ENCODE measurements around the gene CRADD. TPM values are rescaled to one million over a fixed set of nuclear protein-coding genes. Genes with fewer than 3 reads are reported as not detected.

The CRADD gene
- total and polyA plus RNA-seq, 2 of the 4 experiments (the other 2 are of a cell fraction), result 11.1 to 14.0 TPM

DNA sequence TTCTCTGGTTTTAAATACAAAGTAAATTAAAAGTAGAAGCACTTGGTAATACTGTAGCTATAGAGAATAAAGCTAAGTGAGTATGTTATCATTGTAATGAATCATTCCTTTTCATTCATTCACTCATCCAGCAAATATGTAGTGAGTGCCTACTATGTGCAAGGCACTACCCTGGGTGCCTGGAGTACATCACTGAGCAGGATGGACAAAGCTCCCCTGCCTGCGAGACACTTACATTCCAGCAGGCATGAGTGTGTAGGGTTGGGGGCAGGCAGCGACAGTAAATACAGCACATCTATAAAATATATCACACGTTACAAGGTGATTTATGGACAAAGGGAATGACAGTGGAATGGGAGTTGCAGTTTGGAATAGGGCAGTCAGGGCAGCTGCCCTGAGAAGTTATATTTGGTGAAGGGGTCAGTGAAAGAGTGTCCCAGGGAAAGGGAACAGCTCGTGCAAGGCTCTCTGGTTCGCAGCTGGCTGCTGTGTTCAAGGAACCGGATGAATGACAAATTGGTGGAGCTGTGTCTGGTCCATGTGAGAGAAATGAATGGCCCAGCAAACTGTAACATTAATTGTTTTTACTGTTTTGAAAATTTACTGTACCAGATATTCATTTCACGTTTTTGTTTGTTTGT is 159.6 kb downstream of the CRADD start:
- no peaks in the 10 kb centered on the region for H3K27me3 ChIP-seq (ENCODE audit: control insufficient read depth, insufficient read depth, low read length)
- in situ Hi-C loops (cut with MboI; ENCODE audit: low sequenced_read_pairs), result no loop called here
- H2BK15ac ChIP-seq (ENCODE audit: low read depth, low read length), result no peak overlapping the region
- peak overlapping the region; percentile 48; the same call in 1 of the 2 replicates for H2AK5ac ChIP-seq (ENCODE audit: low read depth, low read length)
- peak overlapping the region; percentile 13; the same call in 1 of the 2 replicates for H3K4ac ChIP-seq (ENCODE audit: low read depth, low read length)
- no peaks in the 10 kb centered on the region for H4K20me1 ChIP-seq (ENCODE audit: insufficient read depth, low read length)
- TF ChIP-seq CEBPB (IDR thresholded peaks at IDR 0.05; ENCODE audit: low read depth, low read length) (no peak), BHLHE40 (IDR thresholded peaks at IDR 0.05; ENCODE audit: low read depth, low read length) (no peak), SMC3 (IDR thresholded peaks at IDR 0.05; ENCODE audit: low read depth, low read length) (no peak), POLR2A (IDR thresholded peaks at IDR 0.05; ENCODE audit: low read depth, low read length) (no peak), RAD21 (IDR thresholded peaks at IDR 0.05; ENCODE audit: low read length) (no peak), MXI1 (IDR thresholded peaks at IDR 0.05; ENCODE audit: borderline replicate concordance, low read depth, low read length) (no peak), FOS (IDR thresholded peaks at IDR 0.05; ENCODE audit: low read depth, low read length) (no peak), CHD1 (IDR thresholded peaks at IDR 0.05; ENCODE audit: low read depth, low read length) (no peak), RFX5 (IDR thresholded peaks at IDR 0.05; ENCODE audit: low read depth, low read length) (no peak), RCOR1 (IDR thresholded peaks at IDR 0.05; ENCODE audit: insufficient replicate concordance, low read length) (no peak), MAZ (IDR thresholded peaks at IDR 0.05; ENCODE audit: borderline replicate concordance, low read depth, low read length) (no peak)
- TF ChIP-seq, protein P1, sequence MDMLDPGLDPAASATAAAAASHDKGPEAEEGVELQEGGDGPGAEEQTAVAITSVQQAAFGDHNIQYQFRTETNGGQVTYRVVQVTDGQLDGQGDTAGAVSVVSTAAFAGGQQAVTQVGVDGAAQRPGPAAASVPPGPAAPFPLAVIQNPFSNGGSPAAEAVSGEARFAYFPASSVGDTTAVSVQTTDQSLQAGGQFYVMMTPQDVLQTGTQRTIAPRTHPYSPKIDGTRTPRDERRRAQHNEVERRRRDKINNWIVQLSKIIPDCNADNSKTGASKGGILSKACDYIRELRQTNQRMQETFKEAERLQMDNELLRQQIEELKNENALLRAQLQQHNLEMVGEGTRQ (IDR thresholded peaks at IDR 0.05; ENCODE audit: low read depth, low read length), result no peak
- TF ChIP-seq, protein P2, sequence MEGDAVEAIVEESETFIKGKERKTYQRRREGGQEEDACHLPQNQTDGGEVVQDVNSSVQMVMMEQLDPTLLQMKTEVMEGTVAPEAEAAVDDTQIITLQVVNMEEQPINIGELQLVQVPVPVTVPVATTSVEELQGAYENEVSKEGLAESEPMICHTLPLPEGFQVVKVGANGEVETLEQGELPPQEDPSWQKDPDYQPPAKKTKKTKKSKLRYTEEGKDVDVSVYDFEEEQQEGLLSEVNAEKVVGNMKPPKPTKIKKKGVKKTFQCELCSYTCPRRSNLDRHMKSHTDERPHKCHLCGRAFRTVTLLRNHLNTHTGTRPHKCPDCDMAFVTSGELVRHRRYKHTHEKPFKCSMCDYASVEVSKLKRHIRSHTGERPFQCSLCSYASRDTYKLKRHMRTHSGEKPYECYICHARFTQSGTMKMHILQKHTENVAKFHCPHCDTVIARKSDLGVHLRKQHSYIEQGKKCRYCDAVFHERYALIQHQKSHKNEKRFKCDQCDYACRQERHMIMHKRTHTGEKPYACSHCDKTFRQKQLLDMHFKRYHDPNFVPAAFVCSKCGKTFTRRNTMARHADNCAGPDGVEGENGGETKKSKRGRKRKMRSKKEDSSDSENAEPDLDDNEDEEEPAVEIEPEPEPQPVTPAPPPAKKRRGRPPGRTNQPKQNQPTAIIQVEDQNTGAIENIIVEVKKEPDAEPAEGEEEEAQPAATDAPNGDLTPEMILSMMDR (conservative IDR thresholded peaks at IDR 0.05; ENCODE audit: low read depth, low read length), result no peak
- H3K79me1 ChIP-seq (ENCODE audit: low read depth in 1 of 2, low read length in 2 of 2), result peaks cover 0 to 8% of the 10 kb centered on the region in 2 experiments; a peak in 1 of 4 replicates
- peak overlapping the region in 1 of 2 experiments; percentile 8; a peak in 1 of 4 replicates for H4K8ac ChIP-seq (ENCODE audit: low read depth in 2 of 2, low read length in 2 of 2)
- H3K36me3 ChIP-seq (ENCODE audit: control insufficient read depth, insufficient read depth, low read length), result no peaks in the 10 kb centered on the region
- H4K5ac ChIP-seq (ENCODE audit: low read depth, low read length), result no peak overlapping the region
- H3K4me2 ChIP-seq (ENCODE audit: low read depth, low read length), result no peak overlapping the region
- H3K9me3 ChIP-seq (ENCODE audit: control insufficient read depth, insufficient read depth, low read length), result no peaks in the 10 kb centered on the region
- no CpG with 5 or more reads among the region's 7 CpGs for WGBS, 2 experiments (ENCODE audit: extremely low coverage in 2 of 2, insufficient read length in 1 of 2)
- H3K4me3 ChIP-seq (ENCODE audit: insufficient read depth, low read depth, low read length), result no peak overlapping the region
- POLR2A ChIA-PET (ENCODE audit: unreplicated experiment), result no interaction called here
- BruUV-seq (replicated peaks), result no TSS peak
- no peak for ATAC-seq (ENCODE audit: low read depth)
- intact Hi-C loops (cut with micrococcal nuclease), result no loop called here
- H3K14ac ChIP-seq (replicated peaks; ENCODE audit: low read depth, low read length), result no peak overlapping the region
- no peak overlapping the region for H3K18ac ChIP-seq (ENCODE audit: low read depth, low read length)
- CTCF ChIA-PET, result interaction anchor here (0.6 to 1.2 kb wide), 2 partner anchors 15 to 46 kb away, joined by 3 to 4 read pairs; no protein-coding TSS in a partner anchor
- H3K27ac ChIP-seq (ENCODE audit: insufficient read depth, low read length), result no peak overlapping the region
- no peak overlapping the region for H3K23ac ChIP-seq (ENCODE audit: low read depth, low read length)
- no peak overlapping the region for H2BK5ac ChIP-seq (ENCODE audit: low read depth, low read length, poor library complexity, severe bottlenecking)
- no peak overlapping the region for H3K56ac ChIP-seq (ENCODE audit: extremely low read depth, insufficient read depth, low read length)
- no peak overlapping the region for H2BK120ac ChIP-seq (ENCODE audit: low read depth, low read length)
- no peak for DNase-seq
- dilution Hi-C loops (cut with HindIII; ENCODE audit: low sequenced_read_pairs, unreplicated experiment), result no loop called here
- H2BK20ac ChIP-seq (ENCODE audit: low read depth, low read length), result peak overlapping the region; percentile 52; the same call in 1 of the 2 replicates
- peaks cover 12% of the 10 kb centered on the region; the same call in 1 of the 2 replicates for H3K9me1 ChIP-seq (ENCODE audit: insufficient read depth, low read length)
- no peak overlapping the region for H2AFZ ChIP-seq (replicated peaks; ENCODE audit: low read length, poor library complexity)
- no peak overlapping the region for H3K9ac ChIP-seq (ENCODE audit: low read depth, low read length)
- H3K4me1 ChIP-seq (ENCODE audit: control insufficient read depth, insufficient read depth, low read length), result peaks cover 2% of the 10 kb centered on the region; the same call in 1 of the 2 replicates
- no peak overlapping the region for H2AK9ac ChIP-seq (replicated peaks; ENCODE audit: low read depth, low read length, poor library complexity)
- no peak overlapping the region; the same call in 1 of the 2 replicates for H4K91ac ChIP-seq (ENCODE audit: insufficient read depth, low read depth, low read length)

Data from IMR-90 (cell line).